Measurements from ENCODE around the gene EIF2D.
"Not testable (repeated sequence)": the region's sequence is repeated elsewhere in the genome, so short reads cannot be mapped to it uniquely, and the experiment has no call there.

Gene EIF2D

GRCh38 chr1:206587904-206588303 is 24.4 kb downstream of the EIF2D start:
- no peak for DNase-seq (ENCODE audit: low spot score)

- DNase-seq (ENCODE audit: low spot score) = no peak
Observed at GRCh38 chr1:206586501-206587445, 25.5 kb downstream of the EIF2D start.

GRCh38 chr1:206584683-206585082 is 27.6 kb downstream of the EIF2D start:
- no peak for DNase-seq (ENCODE audit: low spot score)

GRCh38 chr1:206583707-206584648 is 28.3 kb downstream of the EIF2D start:
- peak; percentile 74 for DNase-seq (ENCODE audit: low spot score)

GRCh38 chr1:206582971-206583706 is 29.1 kb downstream of the EIF2D start:
- DNase-seq (ENCODE audit: low spot score) = no peak

GRCh38 chr1:206582537-206582936 is 29.7 kb downstream of the EIF2D start:
- no peak for DNase-seq (ENCODE audit: low spot score)

- DNase-seq (ENCODE audit: low spot score) = no peak
Observed at GRCh38 chr1:206581571-206581981, 30.7 kb downstream of the EIF2D start.

GRCh38 chr1:206581114-206581497 is 31.2 kb downstream of the EIF2D start:
- DNase-seq (ENCODE audit: low spot score) = not testable (repeated sequence)

- no peak for DNase-seq (ENCODE audit: low spot score)
Observed at GRCh38 chr1:206580438-206581113, 31.7 kb downstream of the EIF2D start.

- peak; percentile 82 for DNase-seq (ENCODE audit: low spot score)
Observed at GRCh38 chr1:206579747-206580437, 32.4 kb downstream of the EIF2D start.

- DNase-seq (ENCODE audit: low spot score) = no peak
Observed at GRCh38 chr1:206578978-206579374, 33.3 kb downstream of the EIF2D start.

- DNase-seq (ENCODE audit: low spot score) = no peak
Observed at GRCh38 chr1:206578068-206578977, 33.9 kb downstream of the EIF2D start.

GRCh38 chr1:206577626-206578025 is 34.6 kb downstream of the EIF2D start:
- DNase-seq (ENCODE audit: low spot score) = no peak

GRCh38 chr1:206575894-206576737 is 36.1 kb downstream of the EIF2D start:
- DNase-seq (ENCODE audit: low spot score) = no peak

- peak; percentile 74 for DNase-seq (ENCODE audit: low spot score)
Observed at GRCh38 chr1:206575165-206575893, 36.9 kb downstream of the EIF2D start.

- no peak for DNase-seq (ENCODE audit: low spot score)
Observed at GRCh38 chr1:206573762-206574161, 38.5 kb downstream of the EIF2D start.

GRCh38 chr1:206573319-206573718 is 38.9 kb downstream of the EIF2D start:
- DNase-seq (ENCODE audit: low spot score) = no peak

- no peak for DNase-seq (ENCODE audit: low spot score)
Observed at GRCh38 chr1:206572835-206573234, 39.4 kb downstream of the EIF2D start.

Data from AG08395 (cell line).